DOHH2 (cell line): ENCODE measurements around the gene ADAMTSL4.
"Not testable (repeated sequence)": the region's sequence is repeated elsewhere in the genome, so short reads cannot be mapped to it uniquely, and the experiment has no call there.

ENCODE experiments used
- H3F3A ChIP-seq: fragments of 200-600 bp; sonication (generic), shearing (Covaris generic); 2 replicates; pipeline ENCODE4 v1.6.0; 2016; ENCODE audit warnings: antibody characterized with exemption, mild to moderate bottlenecking; ENCODE audit not compliant: control insufficient read depth, insufficient read depth
- H3K27ac ChIP-seq: fragments of 200-600 bp; sonication (generic); 2 replicates; pipeline ENCODE4 v1.5.1; 2014; ENCODE audit warnings: low read depth, mild to moderate bottlenecking, low read length, moderate library complexity
- H3K27me3 ChIP-seq: fragments of 200-600 bp; sonication (generic); 2 replicates; pipeline ENCODE4 v1.6.1; 2014; ENCODE audit warnings: mild to moderate bottlenecking, low read length, mixed read lengths; ENCODE audit not compliant: control insufficient read depth
- H3K36me3 ChIP-seq: fragments of 200-600 bp; sonication (generic); 2 replicates; pipeline ENCODE4 v1.6.1; 2014; ENCODE audit warnings: mild to moderate bottlenecking, low read length, moderate library complexity, mixed read lengths; ENCODE audit not compliant: control insufficient read depth
- H3K4me1 ChIP-seq: fragments of 200-600 bp; sonication (generic); 2 replicates; pipeline ENCODE4 v1.6.1; 2014; ENCODE audit warnings: mild to moderate bottlenecking, low read length, mixed read lengths; ENCODE audit not compliant: control insufficient read depth
- H3K4me2 ChIP-seq: fragments of 200-600 bp; sonication (generic); 2 replicates; pipeline ENCODE4 v1.6.0; 2014; ENCODE audit warnings: mild to moderate bottlenecking, low read length, moderate library complexity
- H3K4me3 ChIP-seq: fragments of 200-600 bp; sonication (generic); 2 replicates; pipeline ENCODE4 v1.5.1; 2014; ENCODE audit warnings: mild to moderate bottlenecking, low read length, mixed read lengths
- H3K79me2 ChIP-seq: fragments of 200-600 bp; sonication (generic); 2 replicates; pipeline ENCODE4 v1.6.1; 2014; ENCODE audit warnings: mild to moderate bottlenecking, low read length, mixed read lengths; ENCODE audit not compliant: control insufficient read depth
- H3K9me2 ChIP-seq: fragments of 200-600 bp; sonication (generic); replicated peaks from 2 replicates; pipeline ENCODE4 v1.6.1; 2014; ENCODE audit warnings: mild to moderate bottlenecking, low read length, mixed read lengths; ENCODE audit not compliant: control insufficient read depth
- H3K9me3 ChIP-seq: fragments of 200-600 bp; sonication (generic); 2 replicates; pipeline ENCODE4 v1.6.1; 2014; ENCODE audit warnings: antibody characterized with exemption, low read length, mixed read lengths; ENCODE audit not compliant: control insufficient read depth, insufficient read depth
- H4K20me1 ChIP-seq: fragments of 200-600 bp; sonication (generic); 2 replicates; pipeline ENCODE4 v1.6.0; 2014; ENCODE audit warnings: low read depth, mild to moderate bottlenecking, antibody characterized with exemption, low read length, moderate library complexity; ENCODE audit not compliant: control insufficient read depth, insufficient read depth
- CTCF ChIP-seq: fragments of 200-600 bp; sonication (generic); IDR thresholded peaks from one replicate; pipeline ENCODE4 v1.5.1; 2014; ENCODE audit warnings: antibody characterized with exemption, mild to moderate bottlenecking, low read depth, low read length; ENCODE audit not compliant: poor library complexity, severe bottlenecking
- EZH2phosphoT487 ChIP-seq: fragments of 200-600 bp; sonication (generic); IDR thresholded peaks from 2 replicates; pipeline ENCODE4 v1.6.1; 2017; ENCODE audit warnings: borderline replicate concordance, mild to moderate bottlenecking, antibody characterized with exemption, low read length, moderate library complexity, mixed read lengths

ADAMTSL4 gene

DNA sequence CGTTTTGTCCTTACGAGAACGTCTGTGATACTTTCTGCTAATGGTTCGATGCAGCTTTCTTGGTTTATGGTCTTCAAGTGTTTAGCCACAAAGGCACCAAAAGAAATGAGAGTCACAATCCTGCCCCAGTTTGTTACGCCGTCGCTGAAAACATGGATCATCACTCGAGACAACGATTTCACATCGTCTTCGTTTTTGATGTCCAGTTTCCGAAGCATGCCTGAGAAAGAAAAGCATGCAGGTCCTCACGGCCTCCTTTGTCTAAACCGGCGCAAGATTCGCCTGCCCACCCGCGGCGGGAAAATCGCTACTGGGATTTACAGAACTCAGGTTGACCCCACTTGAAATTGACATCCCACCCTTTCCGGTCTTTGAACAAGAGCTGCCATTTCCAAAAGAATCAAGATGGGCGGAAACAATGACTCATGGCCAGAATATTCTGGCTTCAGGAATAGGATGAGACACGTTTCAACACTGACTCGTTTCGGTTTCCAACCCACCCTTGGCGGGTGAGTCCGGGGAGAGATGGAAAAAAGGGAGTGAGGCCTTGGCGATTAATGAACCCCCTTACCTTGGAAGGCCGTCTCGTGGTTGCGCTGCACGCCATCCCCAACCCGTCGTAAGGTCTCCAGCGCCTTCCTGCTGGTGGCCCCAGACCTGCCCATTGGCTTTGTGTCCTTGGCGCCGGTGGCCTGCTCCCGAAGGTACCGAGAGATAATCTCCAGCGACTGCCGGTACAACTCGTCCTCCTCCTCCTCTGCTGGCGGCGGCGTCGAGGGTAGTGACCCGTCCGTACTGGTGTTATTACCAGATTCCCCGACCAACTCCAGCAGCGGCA is 29.3 kb downstream of the ADAMTSL4 start:
- Histone ChIP-seq H3K9me2 (no peaks in the 10 kb centered on the region), H3F3A (peaks cover 7% of the 10 kb centered on the region), H3K27me3 (no peaks in the 10 kb centered on the region), H4K20me1 (peaks cover 45% of the 10 kb centered on the region), H3K36me3 (peaks cover 60% of the 10 kb centered on the region), H3K4me1 (peaks cover 57% of the 10 kb centered on the region), H3K9me3 (no peaks in the 10 kb centered on the region), H3K27ac (peak overlapping the region; percentile 79), H3K79me2 (peaks cover 66% of the 10 kb centered on the region), H3K4me3 (peak overlapping the region; percentile 87), H3K4me2 (peak overlapping the region; percentile 90)
- TF ChIP-seq CTCF = no peak
- no peak for TF ChIP-seq EZH2phosphoT487

- Histone ChIP-seq H3K36me3 (peaks cover 53% of the 10 kb centered on the region), H3K9me3 (no peaks in the 10 kb centered on the region), H3K27ac (peak within 1 kb of the TSS; percentile 79), H3K9me2 (no peaks in the 10 kb centered on the region), H3K4me2 (peak within 1 kb of the TSS; percentile 99), H4K20me1 (peaks cover 45% of the 10 kb centered on the region), H3K27me3 (no peaks in the 10 kb centered on the region), H3K79me2 (peaks cover 60% of the 10 kb centered on the region), H3F3A (peaks cover 4% of the 10 kb centered on the region), H3K4me1 (peaks cover 51% of the 10 kb centered on the region), H3K4me3 (peak within 1 kb of the TSS; percentile 87)
- TF ChIP-seq EZH2phosphoT487 (no peak), CTCF (no peak)
Measured at GRCh38 chr1:150579110-150579944, 30.1 kb downstream of the ADAMTSL4 start, which contains the start of gene MCL1. MCL1 (minus strand) TSS chr1:150579610; CDS start chr1:150579530, 80 bp downstream.

GRCh38 chr1:150579945-150580642 is 30.9 kb downstream of the ADAMTSL4 start:
- H3K36me3 ChIP-seq = peaks cover 46% of the 10 kb centered on the region
- H3K4me1 ChIP-seq = peaks cover 43% of the 10 kb centered on the region
- H3K79me2 ChIP-seq = peaks cover 52% of the 10 kb centered on the region
- peak overlapping the region; percentile 99 for H3K4me2 ChIP-seq
- H3K9me3 ChIP-seq = no peaks in the 10 kb centered on the region
- H3K4me3 ChIP-seq = peak overlapping the region; percentile 87
- no peaks in the 10 kb centered on the region for H3K9me2 ChIP-seq
- no peaks in the 10 kb centered on the region for H3K27me3 ChIP-seq
- H3F3A ChIP-seq = peaks cover 3% of the 10 kb centered on the region; the same call in 1 of the 2 replicates
- peak overlapping the region; percentile 76 for H3K27ac ChIP-seq
- H4K20me1 ChIP-seq = peaks cover 37% of the 10 kb centered on the region
- TF ChIP-seq CTCF (no peak), EZH2phosphoT487 (no peak)

- H3K4me3 ChIP-seq, H3K9me2 ChIP-seq, H3K9me3 ChIP-seq, H3K27me3 ChIP-seq, H3F3A ChIP-seq, H3K27ac ChIP-seq: not testable (repeated sequence)
- H3K4me2 ChIP-seq = peak overlapping the region; percentile 18; the same call in 1 of the 2 replicates
- peaks cover 43% of the 10 kb centered on the region for H3K79me2 ChIP-seq
- H3K4me1 ChIP-seq = peaks cover 34% of the 10 kb centered on the region
- peaks cover 28% of the 10 kb centered on the region for H4K20me1 ChIP-seq
- peaks cover 37% of the 10 kb centered on the region for H3K36me3 ChIP-seq
Measured at GRCh38 chr1:150580966-150581365, 31.8 kb downstream of the ADAMTSL4 start.

GRCh38 chr1:150581437-150581836 is 32.2 kb downstream of the ADAMTSL4 start:
- not testable (repeated sequence) for H3K9me3 ChIP-seq, H3K27me3 ChIP-seq, H3K9me2 ChIP-seq, H3F3A ChIP-seq, H3K27ac ChIP-seq, H3K4me3 ChIP-seq
- Histone ChIP-seq H3K4me2 (peak overlapping the region; percentile 18; the same call in 1 of the 2 replicates), H4K20me1 (peaks cover 25% of the 10 kb centered on the region), H3K79me2 (peaks cover 38% of the 10 kb centered on the region), H3K36me3 (peaks cover 32% of the 10 kb centered on the region), H3K4me1 (peaks cover 30% of the 10 kb centered on the region)
